ENCODE data around the gene RBMXL3. TPM values are rescaled to one million over a fixed set of nuclear protein-coding genes. Genes with fewer than 3 reads are reported as not detected.

RBMXL3 gene
- not detected for total RNA-seq
- polyA plus RNA-seq = not detected
- long read RNA-seq, donor 1 = 0 reads
- long read RNA-seq, donor 2 = 0 reads

- DNase-seq = no peak
- Histone ChIP-seq H3K27ac (no peak within 1 kb of the TSS), H3K9me3 (peaks cover 0 to 21% (median 15%) of the 10 kb centered on the region in 8 donors), H3K36me3 (no peaks in the 10 kb centered on the region), H3K4me1 (no peaks in the 10 kb centered on the region), H3K4me3 (no peak within 1 kb of the TSS), H3K27me3 (replicated peaks in 1 of 7) (no peaks in the 10 kb centered on the region)
- 94 to 98% (median 95%) methylated on average over 11 to 16 of the region's 16 CpGs for WGBS, 5 donors
- TF ChIP-seq CTCF (IDR thresholded peaks at IDR 0.05 in 8 of 11, conservative IDR thresholded peaks at IDR 0.05 in 3 of 11) = no peak
- TF ChIP-seq POLR2A (IDR thresholded peaks at IDR 0.05) = no peak
- TF ChIP-seq POLR2AphosphoS5 (IDR thresholded peaks at IDR 0.05) = no peak
- intact Hi-C loops (cut with DNase I; ENCODE audit: low total_unique reads) = no loop called here
Observed at GRCh38 chrX:115189110-115189509, at the start of gene RBMXL3. Gene RBMXL3, plus strand, starts transcription at chrX:115189410. Its CDS starts 32 bp downstream, at chrX:115189442.

DNA sequence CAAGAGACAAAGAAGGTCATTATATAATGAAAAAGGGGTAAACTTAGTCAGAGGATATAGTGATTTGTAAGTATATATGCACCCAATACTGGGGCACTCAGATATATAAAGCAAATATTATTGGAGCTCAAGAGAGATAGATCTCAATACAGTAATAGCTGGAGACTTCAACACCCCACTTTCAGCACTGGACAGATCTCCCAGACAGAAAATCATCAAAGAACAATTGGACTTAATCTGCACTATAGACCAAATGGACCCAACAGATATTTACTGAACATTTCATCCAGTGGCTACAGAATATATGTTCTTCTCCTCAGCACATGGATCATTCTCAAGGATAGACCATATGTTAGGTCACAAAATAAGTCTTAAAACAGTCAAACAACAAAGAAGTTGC, 47.2 kb upstream of the RBMXL3 start:
- H3K36me3 ChIP-seq = peaks cover 0 to 5% (median 0%) of the 10 kb centered on the region in 6 donors
- no peak for TF ChIP-seq POLR2A (IDR thresholded peaks at IDR 0.05)
- no peak for TF ChIP-seq CTCF (IDR thresholded peaks at IDR 0.05 in 8 of 11, conservative IDR thresholded peaks at IDR 0.05 in 3 of 11)
- no peak for TF ChIP-seq POLR2AphosphoS5 (IDR thresholded peaks at IDR 0.05)
- H3K9me3 ChIP-seq = peaks cover 0 to 8% (median 0%) of the 10 kb centered on the region in 8 donors
- no peak overlapping the region for H3K4me3 ChIP-seq
- H3K4me1 ChIP-seq = no peaks in the 10 kb centered on the region
- H3K27me3 ChIP-seq (replicated peaks in 1 of 7) = no peaks in the 10 kb centered on the region
- intact Hi-C loops (cut with DNase I; ENCODE audit: low total_unique reads) = no loop called here
- no peak overlapping the region for H3K27ac ChIP-seq
- no peak for DNase-seq

GRCh38 chrX:115147220-115147619, 42.0 kb upstream of the RBMXL3 start:
- no peak for TF ChIP-seq POLR2AphosphoS5 (IDR thresholded peaks at IDR 0.05)
- TF ChIP-seq POLR2A (IDR thresholded peaks at IDR 0.05) = no peak
- TF ChIP-seq CTCF (IDR thresholded peaks at IDR 0.05 in 8 of 11, conservative IDR thresholded peaks at IDR 0.05 in 3 of 11) = peak in 7 of 11 experiments; percentile 19 to 48 (median 35)
- no peak for DNase-seq
- intact Hi-C loops (cut with DNase I; ENCODE audit: low total_unique reads) = no loop called here
- H3K9me3 ChIP-seq = no peaks in the 10 kb centered on the region
- H3K4me3 ChIP-seq = no peak overlapping the region
- no peaks in the 10 kb centered on the region for H3K27me3 ChIP-seq (replicated peaks in 1 of 7)
- H3K36me3 ChIP-seq = no peaks in the 10 kb centered on the region
- H3K4me1 ChIP-seq = no peaks in the 10 kb centered on the region
- WGBS, 5 donors = 63 to 91% (median 75%) methylated on average over 1 of the region's 1 CpG
- H3K27ac ChIP-seq = no peak overlapping the region

GRCh38 chrX:115173181-115173580, 16.0 kb upstream of the RBMXL3 start:
- Histone ChIP-seq H3K27ac (no peak overlapping the region), H3K9me3 (no peaks in the 10 kb centered on the region), H3K27me3 (replicated peaks in 1 of 7) (peaks cover 0 to 3% (median 0%) of the 10 kb centered on the region in 7 donors), H3K4me3 (no peak overlapping the region), H3K4me1 (no peaks in the 10 kb centered on the region), H3K36me3 (no peaks in the 10 kb centered on the region)
- TF ChIP-seq POLR2AphosphoS5 (IDR thresholded peaks at IDR 0.05) = no peak
- TF ChIP-seq POLR2A (IDR thresholded peaks at IDR 0.05) = no peak
- WGBS, 5 donors = 64 to 90% (median 82%) methylated on average over 9 of the region's 9 CpGs
- intact Hi-C loops (cut with DNase I; ENCODE audit: low total_unique reads) = no loop called here
- DNase-seq = no peak

- Histone ChIP-seq H3K4me3 (no peak overlapping the region), H3K36me3 (no peaks in the 10 kb centered on the region), H3K27ac (no peak overlapping the region), H3K27me3 (replicated peaks in 1 of 7) (peaks cover 0 to 3% (median 0%) of the 10 kb centered on the region in 7 donors), H3K4me1 (no peaks in the 10 kb centered on the region), H3K9me3 (no peaks in the 10 kb centered on the region)
- TF ChIP-seq POLR2A (IDR thresholded peaks at IDR 0.05) = no peak
- no peak for TF ChIP-seq POLR2AphosphoS5 (IDR thresholded peaks at IDR 0.05)
- no peak for TF ChIP-seq CTCF (IDR thresholded peaks at IDR 0.05 in 8 of 11, conservative IDR thresholded peaks at IDR 0.05 in 3 of 11)
- WGBS, 5 donors = 75 to 91% (median 88%) methylated on average over 3 of the region's 3 CpGs
- intact Hi-C loops (cut with DNase I; ENCODE audit: low total_unique reads) = no loop called here
- DNase-seq = no peak
Observed at GRCh38 chrX:115174548-115174947, 14.7 kb upstream of the RBMXL3 start.
